Measurements from ENCODE around the gene RNPC3.
A peak's percentile ranks its signal among the peaks of the same experiment; 100 is the strongest.

RNPC3 gene

GRCh38 chr1:103525607-103526507 is at the start of gene RNPC3:
RNPC3 (plus strand) TSS chr1:103525699; CDS start chr1:103526071, 372 bp downstream.
- peak; percentile 72 to 80 (median 79) for DNase-seq (ENCODE audit: low read depth in 3 of 3, low spot score in 1 of 3)

DNA sequence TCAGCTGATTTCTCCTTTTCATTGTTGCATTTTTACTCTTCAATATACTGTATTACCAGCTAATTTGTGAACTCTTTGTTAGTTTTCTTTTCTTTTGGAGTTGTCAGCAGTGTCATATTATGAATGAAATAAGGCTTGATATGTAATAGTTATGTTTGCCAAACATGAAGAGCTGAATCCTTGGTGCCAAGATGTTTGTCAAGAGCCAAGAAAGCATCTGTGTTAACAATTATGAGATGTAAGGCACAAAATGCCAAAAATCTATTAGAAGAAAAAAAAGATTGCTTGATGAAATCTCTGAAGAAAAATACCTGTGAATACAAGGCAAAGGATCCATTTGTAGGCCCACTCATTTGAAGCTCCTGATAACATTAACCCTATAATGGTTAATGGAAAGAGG is 48.4 kb upstream of the RNPC3 start:
- DNase-seq (ENCODE audit: low read depth in 3 of 3, low spot score in 1 of 3) = no peak

DNA sequence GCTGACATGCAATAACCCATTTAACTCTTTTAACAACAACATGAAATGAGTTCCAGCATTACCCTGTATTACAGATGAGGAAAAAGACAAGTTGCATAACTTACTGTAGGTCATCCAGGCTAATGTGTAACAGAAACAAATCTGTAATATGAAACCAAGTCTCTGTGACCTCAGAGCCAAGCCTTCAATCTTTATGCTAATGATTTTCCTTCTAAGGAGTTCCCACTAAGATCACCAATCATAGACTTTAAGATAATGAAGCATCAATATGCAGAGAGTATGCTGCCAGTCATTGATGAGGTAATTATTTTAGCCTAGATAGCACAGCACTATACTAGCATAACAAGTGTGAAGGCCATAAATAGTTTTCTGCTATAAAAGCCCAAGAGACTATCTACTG is 35.6 kb upstream of the RNPC3 start:
- no peak for DNase-seq (ENCODE audit: low read depth in 3 of 3, low spot score in 1 of 3)

DNA sequence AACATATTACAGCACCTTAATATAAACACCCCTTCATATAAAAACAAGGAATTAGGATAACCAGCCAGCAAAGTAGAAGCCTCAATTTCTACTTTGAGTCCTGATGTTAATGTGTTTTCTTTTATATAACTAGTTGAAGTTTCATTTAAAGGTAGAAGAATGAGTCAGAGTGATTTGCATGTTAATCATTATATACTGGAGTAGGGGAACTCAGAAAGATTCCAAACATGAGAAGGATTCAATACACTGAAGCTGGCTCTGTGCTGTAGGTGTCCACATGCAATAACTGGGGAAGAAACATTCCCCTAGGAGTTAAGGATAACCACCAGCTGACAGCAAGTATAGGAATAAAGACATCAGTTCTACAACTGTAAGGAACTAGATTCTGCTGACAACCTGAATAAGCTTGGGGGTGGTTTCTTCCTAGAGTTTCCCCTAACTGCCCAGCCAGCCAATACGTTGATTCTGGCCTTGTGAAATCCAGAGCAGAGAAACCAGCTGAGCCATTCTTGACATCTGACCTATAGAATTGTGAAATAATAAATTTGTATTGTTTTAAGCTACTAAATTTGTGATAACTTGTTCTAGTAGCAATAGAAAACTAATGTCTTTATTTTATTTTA is 33.4 kb upstream of the RNPC3 start:
- no peak for DNase-seq (ENCODE audit: low read depth in 3 of 3, low spot score in 1 of 3)

GRCh38 chr1:103496014-103496635 is 29.4 kb upstream of the RNPC3 start:
- DNase-seq (ENCODE audit: low read depth in 3 of 3, low spot score in 1 of 3) = no peak

DNA sequence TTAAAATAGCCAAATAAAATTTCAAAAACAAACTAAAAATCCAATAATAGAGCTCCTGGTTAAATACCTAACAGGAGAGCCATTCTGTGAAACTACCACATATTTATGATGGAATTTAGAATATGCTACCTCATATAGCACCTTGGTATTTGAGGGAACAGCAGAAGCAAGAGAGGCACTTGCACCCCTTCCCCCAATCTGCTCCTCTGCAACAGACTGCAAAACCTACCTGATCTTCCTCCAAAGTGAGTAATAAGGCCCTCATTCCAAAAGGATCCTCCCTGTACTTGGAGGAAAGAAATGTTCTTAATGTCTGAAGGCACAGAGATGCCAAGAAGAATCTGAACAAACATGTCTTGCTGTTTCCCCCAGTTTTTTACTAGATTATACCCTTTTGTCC is 28.1 kb upstream of the RNPC3 start:
- DNase-seq (ENCODE audit: low read depth in 3 of 3, low spot score in 1 of 3) = no peak

GRCh38 chr1:103509250-103509649 is 16.2 kb upstream of the RNPC3 start:
- no peak for DNase-seq (ENCODE audit: low read depth in 3 of 3, low spot score in 1 of 3)

DNA sequence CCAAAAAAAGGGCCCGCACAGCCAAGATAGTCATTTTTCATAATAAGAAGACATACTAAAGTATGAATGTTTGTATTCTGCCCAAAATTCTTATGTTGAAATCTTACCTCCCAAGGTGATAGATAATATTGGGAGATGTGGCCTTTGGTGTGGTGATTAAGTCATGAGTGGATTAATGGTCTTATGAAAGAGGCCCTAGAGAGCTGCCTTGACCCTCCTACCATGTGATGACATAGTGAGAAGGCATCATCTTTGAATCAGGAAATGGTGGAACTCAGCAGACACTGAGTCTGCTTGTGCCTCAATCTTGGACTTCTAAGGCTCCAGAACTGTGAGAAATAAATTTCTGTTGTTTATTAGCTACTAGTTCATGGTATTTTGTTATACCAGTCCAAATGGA is 11.8 kb upstream of the RNPC3 start:
- no peak for DNase-seq (ENCODE audit: low read depth in 3 of 3, low spot score in 1 of 3)

DNA sequence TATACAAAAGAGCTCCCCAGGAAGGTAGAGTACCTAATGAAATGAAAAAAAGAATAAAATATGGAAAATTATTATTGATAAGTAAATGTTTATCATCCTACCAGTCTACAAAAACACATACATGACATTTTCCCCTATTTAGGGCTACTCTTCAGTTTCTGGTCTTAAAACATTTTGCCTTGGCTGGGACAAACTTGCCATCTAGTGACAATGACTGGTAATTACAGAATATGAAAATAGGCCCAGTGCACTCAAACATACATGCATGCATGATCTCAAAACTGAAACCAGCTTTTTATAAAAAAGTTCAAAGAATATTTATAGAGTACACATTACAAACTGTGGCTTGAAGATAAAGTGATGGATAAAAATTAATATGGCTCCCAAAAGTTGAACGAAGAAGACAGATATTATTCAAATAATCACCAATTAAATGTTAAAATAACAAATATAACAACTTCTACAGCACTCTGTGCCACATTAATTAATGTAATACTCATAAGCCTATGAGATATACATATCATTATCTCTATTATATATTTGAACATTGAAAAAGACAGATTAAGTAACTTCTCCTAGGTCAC is 10.5 kb upstream of the RNPC3 start:
- no peak for DNase-seq (ENCODE audit: low read depth in 3 of 3, low spot score in 1 of 3)

GRCh38 chr1:103516283-103516682 is 9.2 kb upstream of the RNPC3 start:
- DNase-seq (ENCODE audit: low read depth in 3 of 3, low spot score in 1 of 3) = no peak

DNA sequence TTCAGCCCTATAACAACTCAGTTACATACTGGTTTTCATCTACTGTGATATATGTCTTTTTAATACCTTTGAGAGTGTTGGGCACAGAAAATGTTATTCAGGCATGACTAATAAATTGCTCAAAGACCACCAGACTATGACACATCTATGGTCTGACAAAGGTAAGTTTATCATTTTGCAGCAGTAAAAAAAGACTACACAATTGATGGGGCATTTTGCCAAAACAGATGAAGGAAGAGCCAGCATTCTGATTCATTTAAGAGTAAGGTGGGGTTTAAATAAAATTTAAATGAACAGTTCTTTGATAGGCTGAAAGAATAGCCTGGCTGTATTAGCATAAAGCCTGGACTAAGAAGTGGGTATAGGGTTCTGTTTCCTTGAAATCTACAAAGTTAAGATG is 8.8 kb upstream of the RNPC3 start:
- DNase-seq (ENCODE audit: low read depth in 3 of 3, low spot score in 1 of 3) = no peak

GRCh38 chr1:103517380-103518047 is 8.0 kb upstream of the RNPC3 start:
- no peak for DNase-seq (ENCODE audit: low read depth in 3 of 3, low spot score in 1 of 3)

- DNase-seq (ENCODE audit: low read depth in 3 of 3, low spot score in 1 of 3) = no peak
Measured at GRCh38 chr1:103520822-103521221, 4.7 kb upstream of the RNPC3 start.

DNA sequence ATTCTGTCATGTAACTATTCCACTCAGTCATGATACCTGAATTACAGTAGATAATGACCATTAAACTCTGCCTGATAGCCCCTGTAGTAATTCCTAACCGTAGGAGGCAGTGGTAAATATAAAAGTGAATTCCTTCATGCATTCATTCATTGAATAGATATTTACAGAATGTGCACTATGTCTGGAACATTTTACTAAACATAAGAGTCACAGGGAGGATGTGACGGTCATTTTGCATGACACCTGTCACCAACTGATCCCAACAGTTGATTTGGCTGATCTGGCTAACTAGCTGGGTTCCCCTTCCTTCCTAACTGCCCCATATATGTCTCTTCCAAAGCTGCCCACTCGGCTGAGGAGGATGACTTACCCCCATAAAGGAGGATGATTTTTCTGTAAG is 2.2 kb upstream of the RNPC3 start:
- DNase-seq (ENCODE audit: low read depth in 3 of 3, low spot score in 1 of 3) = no peak

DNA sequence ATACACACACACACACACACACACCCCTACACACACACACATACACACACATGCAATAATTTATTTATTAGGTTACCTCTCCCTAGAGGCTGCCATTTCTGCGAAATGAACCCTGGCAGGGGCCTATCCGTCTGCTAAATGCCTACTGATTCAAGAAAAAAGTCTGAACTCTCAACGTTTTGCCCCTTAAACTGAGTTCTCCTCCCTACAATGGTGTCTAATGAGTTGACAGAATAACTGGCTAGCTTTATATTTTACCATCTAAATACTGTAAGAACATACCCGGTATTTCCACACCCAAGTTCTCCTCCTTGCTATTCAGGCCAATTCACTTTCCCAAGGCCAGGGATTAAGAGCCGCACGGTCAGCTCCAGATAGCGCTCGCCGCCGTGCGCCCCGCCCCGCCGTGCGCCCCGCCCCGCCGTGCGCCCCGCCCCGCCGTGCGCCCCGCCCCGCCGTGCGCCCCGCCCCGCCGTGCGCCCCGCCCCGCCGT is 339 bp upstream of the RNPC3 start:
- DNase-seq (ENCODE audit: low read depth in 3 of 3, low spot score in 1 of 3) = no peak

DNA sequence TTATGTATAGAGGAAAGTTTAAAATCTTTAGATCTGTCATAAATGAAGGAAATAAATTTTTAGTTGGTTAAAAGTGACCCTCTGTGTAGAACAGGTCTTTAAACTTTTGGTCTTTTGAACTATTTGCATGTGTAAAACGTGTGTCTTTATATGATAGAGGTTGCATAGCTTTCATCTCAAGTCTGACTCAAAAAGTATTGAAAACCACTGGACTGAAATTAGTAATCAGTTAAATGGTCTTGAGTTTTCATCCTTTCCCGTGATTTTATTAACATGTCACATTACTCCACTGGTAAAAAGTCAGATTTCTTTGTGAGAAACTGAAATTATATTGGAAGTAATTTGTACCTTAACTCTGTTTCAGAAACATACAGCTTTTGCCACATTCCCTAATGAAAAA is 1.8 kb downstream of the RNPC3 start:
- DNase-seq (ENCODE audit: low read depth in 3 of 3, low spot score in 1 of 3) = no peak

DNA sequence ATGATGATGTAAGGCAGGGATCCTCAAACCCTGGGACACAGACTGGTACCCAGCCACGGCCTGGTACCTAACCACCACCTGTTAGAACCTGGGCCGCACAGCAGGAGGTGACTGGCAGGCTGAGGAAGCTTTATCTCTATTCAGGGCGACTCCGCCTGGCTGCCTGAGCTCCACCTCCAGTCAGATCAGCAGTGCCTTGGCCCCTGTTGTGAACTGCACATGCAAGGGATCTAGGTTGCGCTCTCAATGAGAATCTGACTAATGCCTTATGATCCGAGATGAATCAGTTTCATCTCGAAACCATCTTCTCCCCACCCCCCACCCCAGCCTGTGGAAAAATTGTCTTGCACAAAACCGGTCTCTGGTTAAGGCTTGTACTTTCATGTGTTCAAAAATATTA is 4.2 kb downstream of the RNPC3 start:
- peak in 1 of 3 donors; percentile 37 for DNase-seq (ENCODE audit: low read depth in 3 of 3, low spot score in 1 of 3)

GRCh38 chr1:103538226-103538625 is 12.7 kb downstream of the RNPC3 start:
- DNase-seq (ENCODE audit: low read depth in 3 of 3, low spot score in 1 of 3) = no peak

DNA sequence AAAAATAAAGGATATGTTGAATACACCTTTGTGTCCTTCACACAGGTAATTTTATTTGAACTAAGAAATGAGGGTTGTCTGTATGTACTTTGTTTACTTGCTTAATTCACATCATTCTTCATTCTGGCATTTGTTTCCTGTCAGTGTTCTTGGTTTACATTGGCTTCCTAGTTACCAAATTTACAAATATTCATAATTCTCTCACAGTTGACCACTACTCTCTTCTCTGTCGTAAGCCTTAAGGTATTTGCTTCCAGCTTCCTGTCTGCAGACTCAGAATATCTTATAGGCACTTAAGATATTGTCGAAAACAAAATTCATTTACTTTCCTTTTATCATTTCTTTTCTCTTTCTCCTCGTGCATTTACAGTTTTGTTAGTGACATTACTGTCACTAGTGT is 15.9 kb downstream of the RNPC3 start:
- DNase-seq (ENCODE audit: low read depth in 3 of 3, low spot score in 1 of 3) = no peak

DNA sequence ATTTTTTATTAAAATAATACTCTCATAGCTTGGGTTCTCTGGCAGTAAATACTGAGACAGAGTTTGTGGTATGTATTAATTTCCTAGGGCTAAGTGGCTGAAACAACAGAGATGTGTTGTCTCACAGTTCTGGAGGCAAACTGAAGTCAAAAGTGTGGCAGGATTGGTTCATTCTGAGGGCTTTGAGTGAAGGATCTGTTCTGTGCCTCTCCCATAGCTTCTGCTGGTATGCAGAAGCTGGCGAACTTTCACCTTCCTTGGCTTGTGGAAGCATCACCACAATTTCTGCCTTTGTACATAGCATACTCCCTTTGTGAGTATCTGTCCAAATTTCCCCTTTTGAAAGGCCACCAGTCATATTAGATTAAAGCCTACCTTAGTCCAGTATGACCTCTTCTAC is 21.0 kb downstream of the RNPC3 start:
- no peak for DNase-seq (ENCODE audit: low read depth in 3 of 3, low spot score in 1 of 3)

- no peak for DNase-seq (ENCODE audit: low read depth in 3 of 3, low spot score in 1 of 3)
Measured at GRCh38 chr1:103547840-103548239, 22.3 kb downstream of the RNPC3 start.
